Raji (cell line): ENCODE results near the gene RBM15B.
A peak's percentile ranks its signal among the peaks of the same experiment; 100 is the strongest.

Experiments
- POLR2A ChIP-seq: IDR thresholded peaks from 2 replicates; pipeline ENCODE4 v1.6.1; 2011; ENCODE audit warnings: low read depth, low read length, control low read depth; ENCODE audit not compliant: insufficient read depth

The RBM15B gene

GRCh38 chr3:51391075-51391565 is at the start of gene RBM15B:
Gene RBM15B (plus strand): TSS chr3:51391285. CDS start chr3:51391400, 115 bp downstream.
- TF ChIP-seq POLR2A: peak; percentile 68

GRCh38 chr3:51343918-51344687 is 47.0 kb upstream of the RBM15B start:
- TF ChIP-seq POLR2A: no peak

GRCh38 chr3:51350751-51351150 is 40.3 kb upstream of the RBM15B start:
- TF ChIP-seq POLR2A: no peak

GRCh38 chr3:51353131-51353530 is 38.0 kb upstream of the RBM15B start:
- TF ChIP-seq POLR2A: no peak

- TF ChIP-seq POLR2A: no peak
These were observed 37.4 kb upstream of the RBM15B start for GRCh38 chr3:51353691-51354090.

GRCh38 chr3:51354172-51354571 is 36.9 kb upstream of the RBM15B start:
- no peak for TF ChIP-seq POLR2A

- no peak for TF ChIP-seq POLR2A
These were observed 36.1 kb upstream of the RBM15B start for GRCh38 chr3:51354731-51355615.

GRCh38 chr3:51355891-51356578 is 35.0 kb upstream of the RBM15B start:
- no peak for TF ChIP-seq POLR2A

- no peak for TF ChIP-seq POLR2A
These were observed 33.2 kb upstream of the RBM15B start for GRCh38 chr3:51357856-51358255.

GRCh38 chr3:51358981-51359380 is 32.1 kb upstream of the RBM15B start:
- TF ChIP-seq POLR2A: no peak

- no peak for TF ChIP-seq POLR2A
These were observed 30.3 kb upstream of the RBM15B start for GRCh38 chr3:51360806-51361205.

GRCh38 chr3:51361746-51362145 is 29.3 kb upstream of the RBM15B start:
- TF ChIP-seq POLR2A: no peak

- no peak for TF ChIP-seq POLR2A
These were observed 28.6 kb upstream of the RBM15B start for GRCh38 chr3:51362476-51362875.

- no peak for TF ChIP-seq POLR2A
These were observed 19.0 kb upstream of the RBM15B start for GRCh38 chr3:51371943-51372557.
